ENCODE measurements around the gene RIPPLY3.
"Not testable (repeated sequence)": the region's sequence is repeated elsewhere in the genome, so short reads cannot be mapped to it uniquely, and the experiment has no call there.

Gene RIPPLY3

DNA sequence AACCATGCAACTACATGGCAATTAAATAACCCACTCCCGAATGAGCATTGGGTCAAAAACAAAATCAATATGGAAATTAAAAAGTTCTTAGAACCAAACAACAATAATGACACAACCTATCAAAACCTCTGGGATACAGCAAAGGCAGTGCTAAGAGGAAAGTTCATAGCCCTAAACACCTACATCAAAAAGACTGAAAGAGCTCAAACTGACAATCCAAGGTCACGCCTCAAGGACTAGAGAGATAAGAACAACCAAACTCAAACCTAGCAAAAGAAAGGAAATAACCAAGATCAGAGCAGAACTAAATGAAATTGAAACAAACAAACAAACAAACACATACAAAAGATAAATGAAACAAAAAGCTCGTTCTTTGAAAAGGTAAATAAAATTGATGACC is 43.2 kb downstream of the RIPPLY3 start:
- H3K4me3 ChIP-seq, H3K27ac ChIP-seq: not testable (repeated sequence)

DNA sequence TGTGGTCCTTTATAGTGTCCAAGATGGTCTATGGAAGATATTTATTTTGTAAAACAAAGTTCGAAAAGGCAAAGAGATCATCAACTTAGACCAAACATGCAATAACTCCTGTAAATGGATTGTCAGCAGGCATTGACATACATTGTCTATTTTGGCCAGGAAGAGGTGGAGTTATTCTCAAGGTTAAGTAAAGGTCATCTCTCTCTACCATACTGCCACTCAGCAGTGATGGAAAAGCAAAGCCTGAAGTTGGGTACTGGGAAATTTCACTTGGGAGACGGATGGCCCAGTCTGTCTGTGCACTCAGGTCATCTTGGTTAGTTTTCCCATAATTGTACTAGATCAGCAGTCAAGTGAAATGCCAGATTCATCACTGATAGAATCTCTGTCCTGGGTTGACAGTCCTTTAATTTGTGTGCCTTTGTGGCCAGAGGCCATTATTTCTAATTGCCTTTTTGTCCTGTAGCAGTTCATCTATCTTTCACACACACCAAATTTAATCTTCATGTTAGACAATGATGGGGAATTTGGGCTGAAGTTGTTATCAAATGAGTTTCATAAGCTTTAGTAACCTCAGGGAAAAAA is 48.9 kb downstream of the RIPPLY3 start:
- no peak overlapping the region for H3K27ac ChIP-seq
- H3K4me3 ChIP-seq: no peak overlapping the region

DNA sequence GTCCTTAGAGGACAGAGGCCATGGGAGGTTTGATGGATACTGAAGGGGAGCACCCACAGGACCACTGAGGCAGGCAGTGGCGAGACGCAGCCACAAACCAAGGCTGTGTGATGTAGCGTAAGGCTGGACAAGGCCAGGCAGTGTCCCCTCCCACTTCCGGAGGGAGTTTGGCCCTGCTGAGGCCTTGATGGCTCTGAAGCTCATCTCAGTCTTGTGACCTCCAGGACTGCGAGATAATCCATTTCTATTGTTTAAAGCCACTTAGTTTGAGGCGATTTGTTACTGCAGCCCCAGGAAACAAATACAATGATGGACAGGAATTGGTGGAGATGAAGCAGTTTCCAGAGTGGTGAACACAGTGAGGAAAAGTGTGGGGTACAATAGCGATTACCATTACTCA is 51.1 kb downstream of the RIPPLY3 start:
- H3K4me3 ChIP-seq: no peak overlapping the region
- H3K27ac ChIP-seq: no peak overlapping the region

DNA sequence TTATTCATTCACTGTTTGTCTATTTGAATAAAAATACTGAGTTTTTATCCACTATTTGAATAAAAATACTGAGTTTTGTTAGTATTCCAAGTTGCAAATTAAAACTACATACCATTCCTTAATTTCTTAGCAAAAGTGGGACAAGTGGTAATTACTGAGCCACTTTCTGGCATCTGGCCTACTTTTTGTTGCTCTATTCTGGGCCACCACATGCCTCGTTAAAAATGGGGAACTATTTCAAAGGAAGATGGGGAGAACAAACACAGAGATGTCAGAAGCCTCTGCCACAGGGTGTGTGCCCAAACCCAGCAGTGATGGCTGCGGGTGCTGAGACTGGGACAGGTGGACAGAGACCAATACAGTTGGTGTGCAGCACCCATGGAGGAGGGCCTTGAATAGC is 51.8 kb downstream of the RIPPLY3 start:
- no peak overlapping the region for H3K27ac ChIP-seq

DNA sequence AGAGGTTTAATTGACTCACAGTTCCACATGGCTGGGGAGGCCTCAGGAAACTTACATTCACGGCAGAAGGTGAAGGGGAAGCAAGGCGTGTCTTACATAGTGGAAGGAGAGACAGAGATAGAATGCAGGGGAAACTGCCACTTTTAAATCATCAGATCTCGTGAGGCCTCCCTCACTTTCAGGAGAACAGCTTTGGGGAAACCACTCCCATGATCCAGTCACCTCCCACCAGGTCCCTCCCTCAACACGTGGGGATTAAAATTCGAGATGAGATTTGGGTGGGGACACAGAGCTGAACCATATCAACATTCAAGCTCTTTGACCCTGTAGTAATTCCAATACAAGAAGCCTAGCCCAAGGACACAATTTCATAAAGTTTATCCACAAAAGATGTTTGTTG is 52.7 kb downstream of the RIPPLY3 start:
- H3K27ac ChIP-seq: no peak overlapping the region

More for the DNA sequence above, 51.8 kb downstream of the RIPPLY3 start:
- H3K4me3 ChIP-seq: no peak overlapping the region

DNA sequence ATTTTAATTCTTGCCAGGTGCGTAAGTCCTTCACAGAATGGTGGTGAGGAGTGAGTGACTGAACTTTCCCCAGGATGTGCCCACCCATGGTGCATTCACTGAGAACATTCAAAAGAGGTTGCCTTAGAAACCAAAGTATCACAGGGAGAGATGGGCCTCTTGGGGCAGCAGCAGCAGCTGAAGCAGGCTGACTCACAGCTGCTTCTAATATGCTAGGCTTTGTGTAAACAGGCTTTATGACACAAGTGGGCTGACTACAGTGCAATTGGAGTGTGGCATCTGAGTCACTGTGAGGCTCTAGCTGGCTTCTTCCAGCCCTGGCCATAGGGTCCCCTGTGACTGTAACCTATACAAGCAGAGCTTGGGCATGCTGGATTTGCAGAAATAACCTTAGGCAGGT is 53.8 kb downstream of the RIPPLY3 start:
- H3K27ac ChIP-seq: peak overlapping the region in 1 of 21 experiments; percentile 42

More for the DNA sequence above, 52.7 kb downstream of the RIPPLY3 start:
- H3K4me3 ChIP-seq: no peak overlapping the region

DNA sequence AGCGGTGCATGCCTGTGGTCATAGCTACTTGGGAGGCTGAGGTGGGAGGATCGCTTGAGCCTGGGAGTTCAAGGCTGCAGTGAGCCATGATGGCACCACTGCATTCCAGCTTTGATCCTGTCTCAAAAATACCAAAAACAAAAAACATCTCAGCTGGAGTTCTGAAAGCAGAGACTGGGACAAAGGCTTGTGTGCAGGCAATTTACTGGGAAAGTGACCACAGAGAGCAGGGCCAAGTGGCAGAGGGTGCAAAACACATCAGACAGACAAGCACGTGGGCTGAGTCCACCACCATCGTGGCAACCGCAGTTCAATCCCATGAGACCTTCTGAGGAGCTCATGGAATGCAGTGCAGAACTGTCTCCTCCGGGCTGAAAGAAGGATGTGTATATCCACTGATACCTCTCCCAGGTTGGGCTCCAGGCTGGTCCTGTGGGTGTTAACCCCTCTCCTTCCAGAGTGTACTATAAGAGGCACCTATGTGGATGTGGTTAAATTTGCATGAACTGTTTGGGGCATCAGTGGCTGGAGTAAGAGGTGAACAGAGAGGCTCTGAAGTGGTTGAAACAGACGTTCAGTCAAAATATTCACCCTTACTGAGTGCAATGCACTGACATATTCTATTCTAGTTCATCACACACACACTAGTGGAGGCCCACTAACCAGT is 55.6 kb downstream of the RIPPLY3 start:
- Histone ChIP-seq H3K27ac (peak overlapping the region in 1 of 21 experiments; percentile 46), H3K4me3 (no peak overlapping the region)

More for the DNA sequence above, 53.8 kb downstream of the RIPPLY3 start:
- H3K4me3 ChIP-seq: no peak overlapping the region

DNA sequence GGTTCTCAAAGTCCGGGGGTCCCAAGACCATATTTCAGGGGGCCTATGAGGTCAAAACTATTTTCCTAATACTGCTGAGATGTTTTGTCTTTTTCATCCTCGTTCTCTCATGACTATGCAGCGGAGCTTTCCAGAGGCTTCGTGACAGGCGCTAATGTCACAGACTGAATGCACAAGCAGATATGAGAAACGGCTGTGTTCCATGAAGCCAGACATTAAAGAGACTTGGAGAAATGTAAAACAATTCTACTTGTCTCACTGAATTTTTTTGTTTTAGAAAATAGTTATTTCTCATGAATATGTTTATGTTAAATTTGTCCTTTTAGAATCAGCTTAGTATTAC is 56.1 kb downstream of the RIPPLY3 start:
- H3K4me3 ChIP-seq: no peak overlapping the region
- peak overlapping the region in 1 of 21 experiments; percentile 46 for H3K27ac ChIP-seq

DNA sequence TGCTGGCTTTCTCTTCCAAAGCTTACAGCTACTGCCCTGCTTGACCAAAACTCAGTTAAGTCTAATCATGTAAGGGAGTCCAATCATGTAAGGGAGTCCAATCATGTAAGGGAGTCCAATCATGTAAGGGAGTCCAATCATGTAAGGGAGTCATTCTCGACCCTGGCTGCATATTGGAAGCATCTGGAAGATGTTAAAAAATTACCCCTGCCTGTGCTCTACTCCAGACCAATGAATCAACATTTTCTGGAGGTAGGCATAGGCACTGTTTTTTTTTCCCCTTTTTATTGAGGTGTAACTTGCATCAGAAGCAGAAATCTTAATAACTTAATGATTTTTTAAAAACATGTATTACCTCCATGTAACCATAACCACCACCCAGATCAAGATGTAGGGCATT is 56.9 kb downstream of the RIPPLY3 start:
- H3K27ac ChIP-seq: peak overlapping the region in 1 of 21 experiments; percentile 46

DNA sequence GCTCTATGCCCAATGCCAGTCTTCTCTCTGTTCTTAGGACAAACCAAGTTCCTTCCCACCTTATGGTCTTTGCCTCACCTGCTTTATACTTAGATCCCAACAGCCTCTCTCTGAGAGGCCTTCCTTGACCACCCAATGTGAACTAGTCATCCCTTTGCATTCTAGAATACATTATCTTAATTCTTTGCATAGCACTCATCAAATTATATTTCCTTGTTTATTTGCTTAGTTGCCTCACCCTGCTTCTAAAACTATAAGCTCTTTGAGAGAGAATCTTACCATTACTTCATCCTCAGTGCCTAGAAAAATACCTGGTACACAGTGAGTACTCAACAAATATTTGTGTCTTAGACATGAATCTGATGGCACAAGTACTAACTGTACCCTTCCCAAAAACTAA is 58.3 kb downstream of the RIPPLY3 start:
- Histone ChIP-seq H3K27ac (no peak overlapping the region), H3K4me3 (no peak overlapping the region)

More for the DNA sequence above, 56.9 kb downstream of the RIPPLY3 start:
- no peak overlapping the region for H3K4me3 ChIP-seq

DNA sequence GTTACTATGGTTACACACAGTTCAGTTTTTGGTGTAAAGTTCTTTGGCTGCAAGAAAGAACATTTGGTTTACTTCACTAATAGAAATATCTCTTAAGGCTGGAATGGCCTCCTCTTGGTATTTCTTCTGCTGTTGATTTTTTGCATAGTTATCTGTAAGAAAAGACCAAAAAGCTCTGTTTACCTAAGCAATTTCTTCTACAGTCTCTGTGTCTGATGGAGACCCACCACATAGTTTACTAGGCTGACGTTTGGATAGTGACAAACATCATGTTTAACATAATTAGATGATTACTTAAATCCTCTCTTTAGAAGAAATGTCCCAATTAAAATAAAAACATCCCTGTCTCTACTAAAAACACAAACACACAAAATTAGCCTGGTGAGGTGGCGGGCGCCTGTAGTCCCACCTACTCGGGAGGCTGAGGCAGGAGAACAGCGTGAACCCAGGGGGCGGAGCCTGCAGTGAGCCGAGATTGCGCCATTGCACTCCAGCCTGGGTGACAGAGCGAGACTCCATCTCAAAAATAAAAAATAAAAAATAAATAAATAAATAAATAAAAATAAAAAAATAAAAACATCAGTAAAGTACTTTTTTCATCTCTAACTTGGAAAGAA is 59.2 kb downstream of the RIPPLY3 start:
- no peak overlapping the region for H3K27ac ChIP-seq
- H3K4me3 ChIP-seq: no peak overlapping the region
